SK-N-MC (cell line): ENCODE results near the gene AMN.

Source experiments
- DNase-seq: peaks from one replicate; pipeline ENCODE4 v3.0.0-alpha.2; 2011; ENCODE audit warnings: low read depth, low spot score
- H3K27ac ChIP-seq: fragments of 200-600 bp; sonication (generic); 2 replicates; pipeline ENCODE4 v1.5.1; 2016; ENCODE audit warnings: mixed run types
- H3K36me3 ChIP-seq: fragments of 200-600 bp; sonication (generic); 2 replicates; pipeline ENCODE4 v1.6.1; 2017; ENCODE audit warnings: antibody characterized with exemption, low read length, mixed read lengths; ENCODE audit not compliant: insufficient read depth
- H3K4me3 ChIP-seq: fragments of 200-600 bp; sonication (generic); 2 replicates; pipeline ENCODE4 v1.5.1; 2016
- H3K9ac ChIP-seq: fragments of 200-600 bp; sonication (generic); 2 replicates; pipeline ENCODE4 v1.8.0; 2017; ENCODE audit warnings: mixed run types, mixed read lengths; ENCODE audit not compliant: insufficient read length
- H3K9me3 ChIP-seq: fragments of 200-600 bp; sonication (generic); 2 replicates; pipeline ENCODE4 v1.6.1; 2017; ENCODE audit warnings: low read depth, mild to moderate bottlenecking, antibody characterized with exemption, low read length, moderate library complexity, mixed read lengths
- EZH2 ChIP-seq: fragments of 200-600 bp; sonication (generic); IDR thresholded peaks from one replicate; pipeline ENCODE4 v1.6.1; 2017; ENCODE audit warnings: antibody characterized with exemption
- FOXP2 ChIP-seq: optimal IDR thresholded peaks from 2 replicates; pipeline ENCODE3; 2011; ENCODE audit warnings: mild to moderate bottlenecking, moderate library complexity; ENCODE audit not compliant: insufficient read depth; ENCODE audit errors: extremely low read length, control extremely low read depth
- POLR2AphosphoS5 ChIP-seq: IDR thresholded peaks from 2 replicates; pipeline ENCODE4 v1.6.1; 2012; ENCODE audit warnings: mild to moderate bottlenecking, low read depth, low read length, borderline replicate concordance

Gene AMN

GRCh38 chr14:102914474-102915291, 7.8 kb upstream of the AMN start:
- H3K36me3 ChIP-seq = no peaks in the 10 kb centered on the region
- no peak overlapping the region for H3K27ac ChIP-seq
- H3K9ac ChIP-seq = no peak overlapping the region
- no peak for DNase-seq
- H3K9me3 ChIP-seq = no peaks in the 10 kb centered on the region
- no peak for TF ChIP-seq POLR2AphosphoS5
- no peak for TF ChIP-seq EZH2
- no peak for TF ChIP-seq FOXP2
- H3K4me3 ChIP-seq = no peak overlapping the region

- no peak; the same call in 1 of the 2 replicates for TF ChIP-seq POLR2AphosphoS5
- TF ChIP-seq FOXP2 = no peak
- no peak for TF ChIP-seq EZH2
- no peak for DNase-seq
- H3K9ac ChIP-seq = no peak overlapping the region
- no peak overlapping the region for H3K27ac ChIP-seq
- H3K36me3 ChIP-seq = no peaks in the 10 kb centered on the region
- H3K4me3 ChIP-seq = no peak overlapping the region
- H3K9me3 ChIP-seq = no peaks in the 10 kb centered on the region
Measured at GRCh38 chr14:102915292-102916110, 7.0 kb upstream of the AMN start.

DNA sequence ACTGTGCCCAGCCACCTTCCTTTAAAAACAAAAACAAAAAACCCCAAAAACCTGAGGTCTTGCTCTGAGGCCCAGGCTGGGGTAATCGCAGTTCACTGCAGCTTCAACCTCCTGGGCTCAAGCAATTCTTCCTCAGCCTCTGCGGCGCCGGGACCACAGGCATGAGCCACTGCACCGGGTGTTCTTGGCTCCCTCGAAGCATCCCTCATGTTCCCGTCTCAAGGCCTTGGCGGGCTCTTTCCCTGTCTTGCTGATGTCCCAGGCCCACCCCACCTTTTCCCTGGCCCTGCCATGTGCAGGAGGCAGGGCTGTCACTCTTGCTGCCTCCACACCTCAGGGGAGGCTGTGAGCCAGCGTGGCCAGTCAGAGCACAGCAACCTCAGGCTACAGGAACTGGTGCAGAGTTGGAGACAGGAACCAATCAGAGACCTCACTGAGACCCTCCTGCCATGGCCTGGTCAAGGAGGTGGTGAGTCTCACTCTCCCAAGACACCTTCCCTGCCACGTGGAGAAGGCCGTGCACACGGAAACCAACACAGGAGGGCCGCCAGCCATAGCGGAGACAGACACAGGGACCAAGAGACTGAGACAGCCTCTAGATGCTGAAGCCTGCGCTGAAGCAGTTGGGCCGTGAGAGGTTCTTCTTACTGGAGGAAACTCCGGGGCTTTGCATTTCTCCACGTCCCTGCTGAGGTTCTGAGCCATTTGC, 6.0 kb upstream of the AMN start:
- no peak for DNase-seq
- no peak overlapping the region for H3K4me3 ChIP-seq
- no peak overlapping the region for H3K27ac ChIP-seq
- TF ChIP-seq EZH2 (no peak), POLR2AphosphoS5 (no peak), FOXP2 (no peak)
- H3K9me3 ChIP-seq = no peaks in the 10 kb centered on the region
- no peak overlapping the region for H3K9ac ChIP-seq
- no peaks in the 10 kb centered on the region for H3K36me3 ChIP-seq

GRCh38 chr14:102917056-102917385, 5.4 kb upstream of the AMN start:
- Histone ChIP-seq H3K27ac (no peak overlapping the region), H3K9ac (no peak overlapping the region), H3K36me3 (no peaks in the 10 kb centered on the region), H3K9me3 (no peaks in the 10 kb centered on the region), H3K4me3 (no peak overlapping the region)
- DNase-seq = no peak
- TF ChIP-seq POLR2AphosphoS5 (no peak), EZH2 (no peak), FOXP2 (no peak)

DNA sequence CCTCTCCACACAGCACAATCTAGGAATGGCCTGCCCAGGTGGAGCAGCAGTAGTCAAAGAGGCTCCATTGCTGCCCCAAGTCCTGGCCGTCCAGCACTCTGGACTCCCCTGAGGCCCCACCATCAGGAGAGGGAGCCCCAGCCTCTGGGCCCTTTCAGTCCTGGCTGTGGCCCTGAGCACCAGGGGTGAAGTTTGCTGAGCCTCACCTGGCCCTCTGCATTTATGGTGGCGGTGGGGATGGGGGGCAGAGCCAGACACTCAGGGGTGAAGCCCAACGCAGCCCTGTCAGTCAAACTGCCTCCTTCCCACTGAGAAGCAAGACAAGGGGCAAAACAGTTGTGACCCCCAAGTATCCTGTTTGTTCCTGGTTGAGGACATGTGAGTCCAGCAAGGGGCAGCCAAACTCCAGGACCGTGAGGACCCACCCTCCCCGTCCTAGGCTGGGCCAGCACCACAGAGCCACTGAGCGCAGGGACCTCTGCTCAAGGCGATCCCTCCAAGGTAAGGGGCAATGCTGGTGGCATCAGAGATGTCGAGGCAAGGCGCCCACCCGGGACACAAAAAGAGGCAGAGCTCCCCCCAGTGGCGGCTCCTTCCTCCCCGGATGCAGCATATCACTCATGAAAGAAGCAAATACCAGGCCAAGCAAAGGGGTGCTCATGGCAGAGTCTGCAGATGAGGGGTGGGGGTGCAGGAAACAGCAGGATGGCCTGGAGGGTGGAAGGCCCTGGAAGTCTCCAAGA, 4.8 kb upstream of the AMN start:
- DNase-seq = no peak
- Histone ChIP-seq H3K4me3 (no peak overlapping the region), H3K9ac (no peak overlapping the region), H3K36me3 (no peaks in the 10 kb centered on the region), H3K27ac (no peak overlapping the region), H3K9me3 (no peaks in the 10 kb centered on the region)
- TF ChIP-seq POLR2AphosphoS5 (no peak), EZH2 (no peak), FOXP2 (no peak)

GRCh38 chr14:102918438-102918837, 4.0 kb upstream of the AMN start:
- Histone ChIP-seq H3K4me3 (no peak overlapping the region), H3K36me3 (no peaks in the 10 kb centered on the region), H3K9me3 (no peaks in the 10 kb centered on the region), H3K27ac (no peak overlapping the region), H3K9ac (no peak overlapping the region)
- no peak for TF ChIP-seq POLR2AphosphoS5
- TF ChIP-seq FOXP2 = no peak
- no peak for TF ChIP-seq EZH2
- no peak for DNase-seq

GRCh38 chr14:102920273-102920997, 2.0 kb upstream of the AMN start:
- Histone ChIP-seq H3K4me3 (no peak overlapping the region), H3K9me3 (no peaks in the 10 kb centered on the region), H3K27ac (no peak overlapping the region), H3K9ac (no peak overlapping the region), H3K36me3 (no peaks in the 10 kb centered on the region)
- TF ChIP-seq POLR2AphosphoS5 (no peak), FOXP2 (no peak), EZH2 (no peak)
- DNase-seq = no peak

GRCh38 chr14:102920998-102921304, 1.5 kb upstream of the AMN start:
- H3K4me3 ChIP-seq = no peak overlapping the region
- DNase-seq = no peak
- H3K36me3 ChIP-seq = no peaks in the 10 kb centered on the region
- no peak for TF ChIP-seq POLR2AphosphoS5
- no peak for TF ChIP-seq FOXP2
- no peak for TF ChIP-seq EZH2
- no peak overlapping the region for H3K9ac ChIP-seq
- no peak overlapping the region for H3K27ac ChIP-seq
- H3K9me3 ChIP-seq = no peaks in the 10 kb centered on the region
